GM19328 (cell line): ENCODE data around the gene SCAI.
"Not testable (repeated sequence)": the region's sequence is repeated elsewhere in the genome, so short reads cannot be mapped to it uniquely, and the experiment has no call there.

Source experiments
- ATAC-seq: cut with Tn5 transposase; IDR thresholded peaks from one replicate; pipeline ENCODE4 v1.9.1; 2021; ENCODE audit warnings: mild to moderate bottlenecking, moderate library complexity; ENCODE audit not compliant: unreplicated experiment

The SCAI gene

GRCh38 chr9:125108541-125108940 is 34.8 kb downstream of the SCAI start:
- ATAC-seq: not testable (repeated sequence)

- ATAC-seq: no peak
These were observed 36.9 kb downstream of the SCAI start for GRCh38 chr9:125106285-125106893.

GRCh38 chr9:125103770-125104460 is 39.4 kb downstream of the SCAI start:
- ATAC-seq: no peak

- ATAC-seq: no peak
These were observed 40.3 kb downstream of the SCAI start for GRCh38 chr9:125103021-125103420.

- ATAC-seq: no peak
These were observed 42.5 kb downstream of the SCAI start for GRCh38 chr9:125100822-125101221.

GRCh38 chr9:125099816-125100215 is 43.5 kb downstream of the SCAI start:
- ATAC-seq: no peak

GRCh38 chr9:125095821-125096443 is 47.4 kb downstream of the SCAI start:
- ATAC-seq: no peak

GRCh38 chr9:125091121-125091520 is 52.2 kb downstream of the SCAI start:
- ATAC-seq: no peak

- no peak for ATAC-seq
These were observed 54.0 kb downstream of the SCAI start for GRCh38 chr9:125089331-125089730.

GRCh38 chr9:125088752-125089151 is 54.6 kb downstream of the SCAI start:
- no peak for ATAC-seq

- ATAC-seq: no peak
These were observed 57.4 kb downstream of the SCAI start for GRCh38 chr9:125085703-125086477.

- ATAC-seq: not testable (repeated sequence)
These were observed 61.1 kb downstream of the SCAI start for GRCh38 chr9:125082197-125082596.

- not testable (repeated sequence) for ATAC-seq
These were observed 62.5 kb downstream of the SCAI start for GRCh38 chr9:125080797-125081196.

- ATAC-seq: no peak
These were observed 63.4 kb downstream of the SCAI start for GRCh38 chr9:125079931-125080330.

GRCh38 chr9:125075997-125076396 is 67.3 kb downstream of the SCAI start:
- ATAC-seq: no peak

- ATAC-seq: no peak
These were observed 68.4 kb downstream of the SCAI start for GRCh38 chr9:125074976-125075375.

GRCh38 chr9:125066839-125067619 is 76.3 kb downstream of the SCAI start:
- ATAC-seq: no peak

- ATAC-seq: no peak
These were observed 81.9 kb downstream of the SCAI start for GRCh38 chr9:125061391-125061790.

GRCh38 chr9:125049212-125050049 is 93.9 kb downstream of the SCAI start:
- ATAC-seq: no peak

GRCh38 chr9:125043631-125044030 is 99.7 kb downstream of the SCAI start:
- no peak for ATAC-seq
